Tibial nerve (tissue), 4 donors: ENCODE measurements around the gene FAM151A. TPM values are rescaled to one million over a fixed set of nuclear protein-coding genes. Genes with fewer than 3 reads are reported as not detected.

Experiments used
- DNase-seq, 2 donors: peaks; one replicate each; pipeline ENCODE4 v3.0.0-alpha.2; 2019; ENCODE audit warnings: low spot score in 2 of 2
- H3K27ac ChIP-seq, 4 donors: fragments of 200-600 bp; sonication (generic) in 3 of 4; one replicate each; pipeline ENCODE4 v1.5.1; 2017 to 2019; ENCODE audit warnings: mild to moderate bottlenecking in 1 of 4
- H3K27me3 ChIP-seq, 2 donors: fragments of 200-600 bp; sonication (generic) in 1 of 2; one replicate each; pipeline versions ENCODE4 v1.5.1 to v1.6.0; 2017 to 2019
- H3K36me3 ChIP-seq, 3 donors: fragments of 200-600 bp; sonication (generic); one replicate each; pipeline ENCODE4 v1.5.1; 2018 to 2019
- H3K4me1 ChIP-seq, 4 donors: fragments of 200-600 bp; sonication (generic) in 3 of 4; one replicate each; pipeline ENCODE4 v1.5.1; 2017 to 2019
- H3K4me3 ChIP-seq, 4 donors: fragments of 200-600 bp; sonication (generic) in 3 of 4; one replicate each; pipeline ENCODE4 v1.5.1; 2017 to 2019; ENCODE audit warnings: mild to moderate bottlenecking in 1 of 4, moderate library complexity in 1 of 4
- H3K9me3 ChIP-seq, 4 donors: fragments of 200-600 bp; sonication (generic) in 3 of 4; one replicate each; pipeline ENCODE4 v1.5.1; 2017 to 2019
- EP300 ChIP-seq, 2 donors: sonication (generic); formaldehyde crosslinking; IDR thresholded peaks; one replicate each; pipeline ENCODE4 v1.6.1; 2017; ENCODE audit warnings: antibody characterized with exemption in 2 of 2, mild to moderate bottlenecking in 1 of 2
- POLR2A ChIP-seq, 2 donors: fragments of 450-650 bp; IDR thresholded peaks; one replicate each; pipeline ENCODE4 v1.6.1; 2017; ENCODE audit warnings: antibody characterized with exemption in 2 of 2, mild to moderate bottlenecking in 2 of 2, moderate library complexity in 2 of 2
- WGBS, 2 donors: methylation state at CpG; one replicate each; pipeline ENCODE4 v1.1.5; 2018; 5-methylcytosine and 5-hydroxymethylcytosine counted together
- total RNA-seq, 4 donors: library from RNA; depleted of rRNA; stranded (reverse); fragments of >200 nt; gene quantifications; one replicate each; pipeline ENCODE4 v1.1.0, GENCODE V29; 2016
- TF ChIP-seq, protein P1 (sequence below), 5 experiments: fragments of 200-600 bp in 3 of 5; fragments of 450-650 bp in 2 of 5; sonication (generic) in 3 of 5; IDR thresholded peaks; one replicate each; pipeline ENCODE4 v1.5.1; 2016 to 2019; ENCODE audit warnings: antibody characterized with exemption in 5 of 5, mild to moderate bottlenecking in 3 of 5, moderate library complexity in 2 of 5

FAM151A gene
- total RNA-seq, 4 donors from 2014 or later: not detected

GRCh38 chr1:54604572-54605370 lies 18.6 kb downstream of the FAM151A start:
- DNase-seq: no peak
- Histone ChIP-seq H3K4me1 (no peaks in the 10 kb centered on the region), H3K27me3 (no peaks in the 10 kb centered on the region), H3K9me3 (no peaks in the 10 kb centered on the region), H3K36me3 (peaks cover 0 to 55% (median 0%) of the 10 kb centered on the region in 3 donors), H3K27ac (no peak overlapping the region), H3K4me3 (no peak overlapping the region)
- TF ChIP-seq EP300 (IDR thresholded peaks at IDR 0.05): no peak
- TF ChIP-seq, protein P1, sequence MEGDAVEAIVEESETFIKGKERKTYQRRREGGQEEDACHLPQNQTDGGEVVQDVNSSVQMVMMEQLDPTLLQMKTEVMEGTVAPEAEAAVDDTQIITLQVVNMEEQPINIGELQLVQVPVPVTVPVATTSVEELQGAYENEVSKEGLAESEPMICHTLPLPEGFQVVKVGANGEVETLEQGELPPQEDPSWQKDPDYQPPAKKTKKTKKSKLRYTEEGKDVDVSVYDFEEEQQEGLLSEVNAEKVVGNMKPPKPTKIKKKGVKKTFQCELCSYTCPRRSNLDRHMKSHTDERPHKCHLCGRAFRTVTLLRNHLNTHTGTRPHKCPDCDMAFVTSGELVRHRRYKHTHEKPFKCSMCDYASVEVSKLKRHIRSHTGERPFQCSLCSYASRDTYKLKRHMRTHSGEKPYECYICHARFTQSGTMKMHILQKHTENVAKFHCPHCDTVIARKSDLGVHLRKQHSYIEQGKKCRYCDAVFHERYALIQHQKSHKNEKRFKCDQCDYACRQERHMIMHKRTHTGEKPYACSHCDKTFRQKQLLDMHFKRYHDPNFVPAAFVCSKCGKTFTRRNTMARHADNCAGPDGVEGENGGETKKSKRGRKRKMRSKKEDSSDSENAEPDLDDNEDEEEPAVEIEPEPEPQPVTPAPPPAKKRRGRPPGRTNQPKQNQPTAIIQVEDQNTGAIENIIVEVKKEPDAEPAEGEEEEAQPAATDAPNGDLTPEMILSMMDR (IDR thresholded peaks at IDR 0.05): no peak
- no peak for TF ChIP-seq POLR2A (IDR thresholded peaks at IDR 0.05)
- 76 to 77% methylated on average over 13 of the region's 13 CpGs for WGBS, 2 donors

DNA sequence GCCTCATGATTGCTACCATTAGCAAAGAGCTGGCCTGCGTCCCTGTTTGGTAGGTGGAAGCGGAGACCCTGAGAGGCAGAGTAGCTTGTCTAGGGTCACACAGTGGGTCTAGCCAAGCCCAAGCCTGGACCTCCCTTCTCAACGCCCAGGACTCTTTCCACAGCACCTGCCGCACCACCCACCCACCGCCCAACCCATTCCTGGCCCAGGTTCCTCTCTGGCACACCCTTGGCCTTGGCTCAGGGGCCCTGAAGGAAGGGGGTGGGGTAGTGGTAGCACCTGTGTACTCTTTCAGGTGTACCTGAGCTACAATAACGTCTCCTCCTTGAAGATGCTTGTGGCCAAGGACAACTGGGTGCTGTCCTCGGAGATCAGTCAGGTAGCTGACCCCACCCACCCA lies 19.3 kb downstream of the FAM151A start:
- WGBS, 2 donors: 76 to 94% methylated on average over 7 of the region's 7 CpGs
- H3K36me3 ChIP-seq: peaks cover 0 to 55% (median 0%) of the 10 kb centered on the region in 3 donors
- TF ChIP-seq EP300 (IDR thresholded peaks at IDR 0.05) (no peak), POLR2A (IDR thresholded peaks at IDR 0.05) (no peak)
- TF ChIP-seq, protein P1 (IDR thresholded peaks at IDR 0.05): no peak

DNA sequence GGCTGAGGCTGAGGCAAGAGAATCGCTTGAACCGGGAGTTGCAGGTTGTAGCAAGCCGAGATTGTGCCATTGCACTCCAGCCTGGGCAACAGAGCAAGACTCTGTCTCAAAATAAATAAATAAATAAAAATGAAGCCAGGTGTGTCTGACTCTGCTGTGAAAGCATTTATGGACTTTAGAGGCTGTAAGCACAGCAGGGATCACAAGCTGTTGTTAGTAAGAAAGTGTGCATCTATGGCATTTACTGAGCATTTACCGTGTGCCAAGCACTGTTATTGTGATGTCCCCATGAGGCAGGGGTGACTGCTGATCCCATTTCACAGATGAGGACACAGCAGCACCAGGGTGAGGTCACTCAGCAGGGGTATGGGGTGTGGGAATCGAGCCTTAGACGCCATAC lies 20.1 kb downstream of the FAM151A start:
- TF ChIP-seq, protein P1 (IDR thresholded peaks at IDR 0.05): no peak
- TF ChIP-seq EP300 (IDR thresholded peaks at IDR 0.05): no peak
- no peak for TF ChIP-seq POLR2A (IDR thresholded peaks at IDR 0.05)
- DNase-seq: no peak
- 85 to 87% methylated on average over 6 of the region's 6 CpGs for WGBS, 2 donors
- Histone ChIP-seq H3K27me3 (no peaks in the 10 kb centered on the region), H3K36me3 (peaks cover 0 to 55% (median 0%) of the 10 kb centered on the region in 3 donors), H3K27ac (no peak overlapping the region), H3K4me1 (no peaks in the 10 kb centered on the region), H3K4me3 (no peak overlapping the region), H3K9me3 (no peaks in the 10 kb centered on the region)

More for the DNA sequence above, 19.3 kb downstream of the FAM151A start:
- no peaks in the 10 kb centered on the region for H3K27me3 ChIP-seq
- H3K9me3 ChIP-seq: no peaks in the 10 kb centered on the region
- no peak for DNase-seq
- no peak overlapping the region for H3K4me3 ChIP-seq
- H3K27ac ChIP-seq: no peak overlapping the region
- no peaks in the 10 kb centered on the region for H3K4me1 ChIP-seq

DNA sequence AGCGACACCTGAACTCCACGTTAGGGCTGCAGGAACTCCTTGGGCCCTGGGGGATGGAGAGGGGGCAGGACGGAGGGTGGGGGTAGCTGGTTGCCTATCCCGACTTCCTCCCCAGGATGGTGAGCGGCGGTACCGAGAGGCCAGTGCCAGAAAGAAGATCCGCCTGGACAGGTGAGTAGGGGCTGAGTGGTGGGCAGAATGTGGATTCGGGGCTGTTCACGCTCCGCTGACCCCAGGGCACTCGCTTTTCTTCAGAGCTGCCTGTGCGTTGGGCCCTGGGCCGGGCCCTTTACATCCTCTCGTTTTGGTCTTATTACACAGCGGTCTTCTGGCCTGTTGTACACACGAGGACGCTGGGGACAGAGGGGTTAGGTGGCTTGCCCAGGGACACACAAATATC lies 20.8 kb downstream of the FAM151A start:
- WGBS, 2 donors: 82 to 88% methylated on average over 14 to 18 of the region's 18 CpGs
- H3K27me3 ChIP-seq: no peaks in the 10 kb centered on the region
- H3K4me1 ChIP-seq: no peaks in the 10 kb centered on the region
- H3K4me3 ChIP-seq: no peak overlapping the region
- no peak overlapping the region for H3K27ac ChIP-seq
- TF ChIP-seq POLR2A (IDR thresholded peaks at IDR 0.05) (no peak), EP300 (IDR thresholded peaks at IDR 0.05) (no peak)
- TF ChIP-seq, protein P1 (IDR thresholded peaks at IDR 0.05): no peak
- peaks cover 0 to 53% (median 0%) of the 10 kb centered on the region in 3 donors for H3K36me3 ChIP-seq
- DNase-seq: no peak
- H3K9me3 ChIP-seq: no peaks in the 10 kb centered on the region

- H3K27ac ChIP-seq: no peak overlapping the region
- H3K36me3 ChIP-seq: peaks cover 0 to 54% (median 0%) of the 10 kb centered on the region in 3 donors
- H3K9me3 ChIP-seq: no peaks in the 10 kb centered on the region
- 79 to 84% methylated on average over 7 to 10 of the region's 10 CpGs for WGBS, 2 donors
- no peaks in the 10 kb centered on the region for H3K4me1 ChIP-seq
- H3K27me3 ChIP-seq: no peaks in the 10 kb centered on the region
- no peak overlapping the region for H3K4me3 ChIP-seq
- DNase-seq: no peak
- no peak for TF ChIP-seq EP300 (IDR thresholded peaks at IDR 0.05)
- TF ChIP-seq, protein P1 (IDR thresholded peaks at IDR 0.05): no peak
- no peak for TF ChIP-seq POLR2A (IDR thresholded peaks at IDR 0.05)
Measured at GRCh38 chr1:54601730-54602129, 21.6 kb downstream of the FAM151A start.
